Loucy (cell line): ENCODE data around the gene SYPL1.

Experiments used
- EZH2phosphoT487 ChIP-seq: fragments of 200-600 bp; IDR thresholded peaks from 2 replicates; pipeline ENCODE4 v1.6.1; 2018; ENCODE audit warnings: antibody characterized with exemption, mild to moderate bottlenecking, moderate library complexity, borderline replicate concordance
- TF ChIP-seq, protein P1 (sequence below): fragments of 200-600 bp; sonication (generic); conservative IDR thresholded peaks from 2 replicates; pipeline ENCODE4 v1.5.1; 2014; ENCODE audit warnings: mild to moderate bottlenecking, antibody characterized with exemption, low read length

DNA sequence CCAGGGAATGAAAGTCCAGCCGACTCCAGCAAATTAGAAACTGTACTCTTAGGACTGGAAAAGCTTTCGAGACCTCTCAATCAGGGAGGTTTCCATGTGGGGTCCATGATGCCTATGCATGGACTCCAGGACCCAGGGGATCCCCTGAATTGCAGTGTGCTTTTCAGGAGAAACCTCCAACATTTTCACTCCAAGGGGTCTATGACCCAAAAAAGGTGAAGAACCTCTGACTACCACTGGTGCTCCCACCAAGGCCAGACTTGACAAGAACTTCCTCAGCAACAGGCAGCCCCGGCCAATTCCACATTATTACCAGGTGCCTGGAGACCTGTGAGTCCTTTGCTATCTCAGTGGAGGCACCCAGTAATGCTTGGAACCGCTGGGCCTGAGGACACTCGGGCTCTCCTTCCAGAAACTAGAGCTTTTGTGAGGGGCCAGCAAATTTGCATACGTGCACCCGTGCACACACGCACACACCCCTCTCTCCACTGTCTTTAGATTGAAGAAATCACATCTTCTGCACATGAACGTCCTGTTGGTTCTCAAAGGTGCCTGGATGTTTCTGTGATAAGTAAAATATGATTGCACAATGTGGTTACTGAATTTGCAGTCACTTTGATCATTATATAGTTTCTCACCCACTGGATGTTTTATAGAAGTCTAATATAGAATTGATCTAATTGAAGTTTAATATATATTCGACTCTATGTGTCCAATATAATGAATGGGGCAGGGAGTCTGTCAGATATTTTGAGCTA is 54.7 kb downstream of the SYPL1 start:
- TF ChIP-seq, protein P1, sequence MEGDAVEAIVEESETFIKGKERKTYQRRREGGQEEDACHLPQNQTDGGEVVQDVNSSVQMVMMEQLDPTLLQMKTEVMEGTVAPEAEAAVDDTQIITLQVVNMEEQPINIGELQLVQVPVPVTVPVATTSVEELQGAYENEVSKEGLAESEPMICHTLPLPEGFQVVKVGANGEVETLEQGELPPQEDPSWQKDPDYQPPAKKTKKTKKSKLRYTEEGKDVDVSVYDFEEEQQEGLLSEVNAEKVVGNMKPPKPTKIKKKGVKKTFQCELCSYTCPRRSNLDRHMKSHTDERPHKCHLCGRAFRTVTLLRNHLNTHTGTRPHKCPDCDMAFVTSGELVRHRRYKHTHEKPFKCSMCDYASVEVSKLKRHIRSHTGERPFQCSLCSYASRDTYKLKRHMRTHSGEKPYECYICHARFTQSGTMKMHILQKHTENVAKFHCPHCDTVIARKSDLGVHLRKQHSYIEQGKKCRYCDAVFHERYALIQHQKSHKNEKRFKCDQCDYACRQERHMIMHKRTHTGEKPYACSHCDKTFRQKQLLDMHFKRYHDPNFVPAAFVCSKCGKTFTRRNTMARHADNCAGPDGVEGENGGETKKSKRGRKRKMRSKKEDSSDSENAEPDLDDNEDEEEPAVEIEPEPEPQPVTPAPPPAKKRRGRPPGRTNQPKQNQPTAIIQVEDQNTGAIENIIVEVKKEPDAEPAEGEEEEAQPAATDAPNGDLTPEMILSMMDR, result no peak
- TF ChIP-seq EZH2phosphoT487, result no peak
